HUES48 (cell line): ENCODE results near the gene SMOC2.
"Not testable (repeated sequence)": the region's sequence is repeated elsewhere in the genome, so short reads cannot be mapped to it uniquely, and the experiment has no call there.

Source experiments
- H3K27ac ChIP-seq: one replicate; pipeline ENCODE4 v1.7.0; 2013; ENCODE audit warnings: low read depth, low read length, inconsistent platforms
- H3K27me3 ChIP-seq: 2 replicates; pipeline ENCODE4 v1.6.1; 2013; ENCODE audit warnings: mild to moderate bottlenecking, low read length; ENCODE audit not compliant: control insufficient read depth, insufficient read depth
- H3K36me3 ChIP-seq: 2 replicates; pipeline ENCODE4 v1.6.1; 2013; ENCODE audit warnings: low read length; ENCODE audit not compliant: control insufficient read depth, insufficient read depth
- H3K4me1 ChIP-seq: 2 replicates; pipeline ENCODE4 v1.6.1; 2013; ENCODE audit warnings: mild to moderate bottlenecking, low read length; ENCODE audit not compliant: control insufficient read depth, insufficient read depth
- H3K4me3 ChIP-seq: 2 replicates; pipeline ENCODE4 v1.5.1; 2013; ENCODE audit warnings: mild to moderate bottlenecking, low read depth, low read length
- H3K9ac ChIP-seq: 2 replicates; pipeline ENCODE4 v1.6.1; 2013; ENCODE audit warnings: mild to moderate bottlenecking, low read depth, low read length, moderate library complexity
- H3K9me3 ChIP-seq: 2 replicates; pipeline ENCODE4 v1.6.1; 2013; ENCODE audit warnings: low read length; ENCODE audit not compliant: control insufficient read depth, insufficient read depth

SMOC2 gene

GRCh38 chr6:168686831-168687730 is 246.1 kb downstream of the SMOC2 start:
- Histone ChIP-seq H3K9me3 (no peaks in the 10 kb centered on the region), H3K9ac (no peak overlapping the region), H3K27me3 (no peaks in the 10 kb centered on the region)

DNA sequence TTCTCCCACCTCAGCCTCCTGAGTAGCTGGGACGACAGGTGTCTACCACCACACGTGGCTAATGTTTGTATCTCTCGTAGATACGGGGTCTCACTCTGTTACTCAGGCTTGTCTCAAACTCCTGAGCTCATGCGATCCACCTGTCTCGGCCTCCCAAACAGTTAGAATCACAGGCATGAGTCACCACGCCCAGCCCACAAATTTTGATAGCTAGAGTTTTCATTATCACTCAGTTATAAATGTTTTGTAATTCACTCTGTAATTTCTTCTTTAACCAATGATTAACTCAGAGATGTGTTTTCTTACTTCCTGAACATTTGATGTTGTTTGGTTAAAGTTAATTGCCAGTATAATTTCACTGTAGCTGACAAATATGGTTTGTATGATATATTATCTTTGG is 249.3 kb downstream of the SMOC2 start:
- peaks cover 8% of the 10 kb centered on the region for H3K4me1 ChIP-seq
- no peaks in the 10 kb centered on the region for H3K36me3 ChIP-seq
- no peaks in the 10 kb centered on the region for H3K9me3 ChIP-seq

More at GRCh38 chr6:168686831-168687730, 246.1 kb downstream of the SMOC2 start:
- Histone ChIP-seq H3K4me1 (peaks cover 11% of the 10 kb centered on the region), H3K36me3 (no peaks in the 10 kb centered on the region), H3K4me3 (no peak overlapping the region), H3K27ac (no peak overlapping the region)

GRCh38 chr6:168691774-168692173 is 250.8 kb downstream of the SMOC2 start:
- H3K27me3 ChIP-seq = no peaks in the 10 kb centered on the region

More for the DNA sequence above, 249.3 kb downstream of the SMOC2 start:
- Histone ChIP-seq H3K27ac (no peak overlapping the region), H3K9ac (no peak overlapping the region), H3K4me3 (no peak overlapping the region), H3K27me3 (no peaks in the 10 kb centered on the region)

DNA sequence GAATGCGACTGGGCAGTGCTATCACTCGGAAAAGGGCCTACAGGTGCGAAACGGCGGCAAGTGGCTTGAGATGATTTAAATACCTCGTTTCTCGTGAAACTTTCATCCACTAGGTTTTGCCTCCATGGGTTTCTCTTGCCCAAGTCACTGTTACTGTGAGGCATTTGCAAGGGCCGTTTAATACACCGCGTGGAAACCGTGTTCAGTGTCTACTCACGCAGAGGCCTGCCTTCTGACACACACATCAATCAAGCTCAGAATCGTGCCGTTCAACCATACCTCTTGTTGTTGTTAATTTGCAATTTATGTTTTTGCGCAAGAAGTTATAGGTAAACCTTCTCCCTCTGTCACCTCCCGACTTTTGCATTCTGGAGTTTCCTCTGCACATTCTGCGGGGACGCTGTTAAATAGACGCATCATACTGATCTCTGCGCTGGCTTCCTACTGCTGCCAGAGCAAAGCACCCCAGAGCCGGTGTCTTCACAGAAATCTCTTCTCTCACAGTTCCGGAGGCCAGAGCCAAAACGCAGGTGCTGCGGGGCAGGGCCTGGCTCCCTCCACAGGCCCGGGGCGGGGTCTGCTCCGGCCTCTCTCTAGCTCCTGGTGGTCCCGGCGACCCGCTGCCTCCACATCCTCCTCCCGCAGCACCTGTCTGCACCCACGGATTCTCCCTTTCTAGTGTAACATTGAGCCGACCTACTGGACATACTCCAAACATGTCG is 251.4 kb downstream of the SMOC2 start:
- H3K27me3 ChIP-seq = no peaks in the 10 kb centered on the region
- H3K4me1 ChIP-seq = peaks cover 19% of the 10 kb centered on the region
- H3K27ac ChIP-seq = no peak overlapping the region
- no peak overlapping the region for H3K4me3 ChIP-seq
- H3K9ac ChIP-seq = no peak overlapping the region
- no peaks in the 10 kb centered on the region for H3K36me3 ChIP-seq
- H3K9me3 ChIP-seq = no peaks in the 10 kb centered on the region

More at GRCh38 chr6:168691774-168692173, 250.8 kb downstream of the SMOC2 start:
- H3K4me1 ChIP-seq = peaks cover 19% of the 10 kb centered on the region
- H3K36me3 ChIP-seq = no peaks in the 10 kb centered on the region
- H3K9ac ChIP-seq = no peak overlapping the region
- no peak overlapping the region for H3K4me3 ChIP-seq
- no peaks in the 10 kb centered on the region for H3K9me3 ChIP-seq
- H3K27ac ChIP-seq = no peak overlapping the region

GRCh38 chr6:168692915-168693257 is 251.9 kb downstream of the SMOC2 start:
- not testable (repeated sequence) for H3K9ac ChIP-seq, H3K27me3 ChIP-seq, H3K36me3 ChIP-seq, H3K9me3 ChIP-seq, H3K4me3 ChIP-seq, H3K27ac ChIP-seq
- peaks cover 15% of the 10 kb centered on the region for H3K4me1 ChIP-seq

DNA sequence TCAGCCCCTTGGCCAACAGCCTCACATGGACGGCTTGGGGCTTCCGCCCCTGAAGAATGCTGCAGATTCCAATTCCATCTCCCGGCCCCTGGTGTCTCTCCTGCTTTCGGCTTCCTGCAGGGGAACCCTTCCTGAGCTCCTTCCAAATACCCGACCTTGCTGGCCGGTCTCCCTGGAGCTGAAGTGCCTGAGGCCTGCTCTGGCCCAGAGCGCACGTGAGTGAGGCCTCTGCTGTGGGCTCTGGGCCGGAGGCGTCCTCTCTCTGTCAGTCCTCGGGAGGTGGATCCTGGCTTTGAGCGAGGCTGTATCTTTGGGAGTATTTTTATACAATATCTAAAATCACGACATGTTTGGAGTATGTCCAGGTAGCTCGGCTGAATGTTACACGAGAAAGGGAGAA is 253.8 kb downstream of the SMOC2 start:
- not testable (repeated sequence) for H3K27me3 ChIP-seq, H3K9ac ChIP-seq, H3K9me3 ChIP-seq, H3K36me3 ChIP-seq, H3K4me3 ChIP-seq, H3K27ac ChIP-seq
- H3K4me1 ChIP-seq = peaks cover 15% of the 10 kb centered on the region

GRCh38 chr6:168695701-168696100 is 254.7 kb downstream of the SMOC2 start:
- no peak overlapping the region for H3K9ac ChIP-seq
- H3K27ac ChIP-seq = no peak overlapping the region
- H3K4me3 ChIP-seq = no peak overlapping the region
- H3K9me3 ChIP-seq = no peaks in the 10 kb centered on the region
- H3K4me1 ChIP-seq = peaks cover 15% of the 10 kb centered on the region
- no peaks in the 10 kb centered on the region for H3K27me3 ChIP-seq
- no peaks in the 10 kb centered on the region for H3K36me3 ChIP-seq

- Histone ChIP-seq H3K4me1 (peaks cover 15% of the 10 kb centered on the region), H3K36me3 (no peaks in the 10 kb centered on the region), H3K27me3 (no peaks in the 10 kb centered on the region), H3K27ac (no peak overlapping the region), H3K9me3 (no peaks in the 10 kb centered on the region), H3K9ac (no peak overlapping the region), H3K4me3 (no peak overlapping the region)
Observed at GRCh38 chr6:168698923-168699322, 257.9 kb downstream of the SMOC2 start.

DNA sequence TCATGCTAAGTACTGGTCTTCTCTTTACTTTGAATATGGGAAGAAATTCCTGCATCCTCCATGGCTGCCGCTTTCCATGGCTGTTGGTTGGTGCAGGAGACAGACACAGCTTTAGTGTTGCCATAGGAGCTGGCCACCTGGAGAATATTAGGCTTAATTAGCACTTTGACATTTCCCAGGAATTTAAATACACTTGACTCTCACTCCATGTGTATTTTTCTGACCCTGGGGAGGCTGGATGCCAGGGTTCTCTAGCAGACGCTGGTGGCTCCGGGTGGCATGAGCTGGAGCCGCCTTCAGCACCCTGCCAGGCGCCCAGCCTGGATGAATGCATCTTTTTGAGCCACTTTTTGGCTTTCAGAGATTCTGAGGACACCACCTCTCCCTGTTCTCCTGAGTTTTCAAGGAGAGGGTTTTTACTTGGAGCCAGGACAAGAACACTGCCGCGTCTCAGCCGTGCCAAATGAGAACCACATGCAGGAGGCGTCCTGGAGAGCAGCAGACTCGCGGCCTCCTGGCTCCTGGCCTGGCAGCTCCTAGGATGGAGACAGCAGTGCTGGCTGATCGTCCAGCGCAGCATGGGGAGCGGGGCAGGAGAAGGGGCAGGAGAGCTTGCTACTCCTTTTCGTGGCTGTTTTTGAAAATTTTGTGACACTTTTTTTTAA is 258.8 kb downstream of the SMOC2 start:
- Histone ChIP-seq H3K4me1 (peaks cover 15% of the 10 kb centered on the region), H3K9ac (no peak overlapping the region), H3K36me3 (no peaks in the 10 kb centered on the region), H3K27me3 (no peaks in the 10 kb centered on the region), H3K9me3 (no peaks in the 10 kb centered on the region), H3K27ac (no peak overlapping the region), H3K4me3 (no peak overlapping the region)

DNA sequence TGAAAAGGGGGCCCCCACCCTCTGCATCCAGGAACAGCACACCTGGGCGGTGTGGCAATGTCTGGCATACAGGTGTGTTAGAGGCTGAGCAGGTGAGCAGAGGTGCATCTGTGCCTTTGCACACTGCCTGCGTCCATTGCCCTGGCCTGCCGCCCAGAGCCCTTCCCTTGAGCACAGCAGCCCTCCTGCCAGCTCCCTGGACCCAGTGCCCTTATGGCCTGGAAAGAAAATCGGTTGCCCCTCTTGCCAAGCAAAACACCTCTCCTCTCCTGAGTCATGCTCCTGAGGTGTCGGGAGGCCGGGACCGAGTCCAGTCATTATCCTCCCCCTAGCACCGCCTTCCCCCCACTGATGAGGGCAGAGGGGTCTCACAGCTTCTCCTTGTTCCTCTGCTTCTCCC is 259.9 kb downstream of the SMOC2 start:
- Histone ChIP-seq H3K4me3 (no peak overlapping the region), H3K27me3 (no peaks in the 10 kb centered on the region)

DNA sequence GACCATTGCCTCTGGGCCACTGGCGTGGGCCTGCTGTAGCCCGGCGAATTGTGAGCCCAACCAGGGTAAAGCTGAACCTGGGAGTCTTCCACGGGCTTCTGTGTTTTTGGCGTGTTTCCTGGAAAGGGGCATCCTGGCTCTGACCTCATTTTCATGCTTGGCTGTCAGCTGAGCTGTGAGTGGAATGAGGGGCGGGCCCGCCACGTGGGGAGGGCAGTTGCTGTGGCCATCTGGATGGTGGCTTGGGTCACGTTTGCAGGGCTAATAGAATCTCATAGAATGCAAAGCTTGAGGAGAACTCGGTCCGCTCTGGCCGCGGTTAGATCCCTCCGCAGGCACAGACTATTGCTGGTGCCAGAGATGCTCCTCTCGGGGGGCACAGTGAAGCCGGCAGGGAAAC is 263.0 kb downstream of the SMOC2 start:
- Histone ChIP-seq H3K27ac (no peak overlapping the region), H3K27me3 (no peaks in the 10 kb centered on the region)

More for the DNA sequence above, 259.9 kb downstream of the SMOC2 start:
- Histone ChIP-seq H3K36me3 (no peaks in the 10 kb centered on the region), H3K4me1 (peaks cover 5% of the 10 kb centered on the region), H3K27ac (no peak overlapping the region), H3K9me3 (no peaks in the 10 kb centered on the region), H3K9ac (no peak overlapping the region)

More for the DNA sequence above, 263.0 kb downstream of the SMOC2 start:
- Histone ChIP-seq H3K9me3 (no peaks in the 10 kb centered on the region), H3K36me3 (no peaks in the 10 kb centered on the region), H3K4me3 (no peak overlapping the region), H3K9ac (no peak overlapping the region), H3K4me1 (no peaks in the 10 kb centered on the region)
